Measurements from ENCODE around the gene DOP1A.

- TF ChIP-seq SUZ12 (IDR thresholded peaks at IDR 0.05; ENCODE audit: extremely low read depth, insufficient read depth, insufficient read length) = no peak
- no peak for TF ChIP-seq YY1 (IDR thresholded peaks at IDR 0.05; ENCODE audit: insufficient read depth, insufficient read length)
- TF ChIP-seq ZNF274 (IDR thresholded peaks at IDR 0.05; ENCODE audit: low read depth, low read length) = no peak
Measured at GRCh38 chr6:83126807-83127206, 59.3 kb downstream of the DOP1A start.
